ENCODE data around the gene PPP1R14B. TPM values are rescaled to one million over a fixed set of nuclear protein-coding genes. Genes with fewer than 3 reads are reported as not detected.

Gene PPP1R14B
- total and polyA plus RNA-seq, 2 of the 13 experiments (the other 11 are each of a cell fraction or from before 2014, with no cell fraction given) = 110 to 148 TPM

DNA sequence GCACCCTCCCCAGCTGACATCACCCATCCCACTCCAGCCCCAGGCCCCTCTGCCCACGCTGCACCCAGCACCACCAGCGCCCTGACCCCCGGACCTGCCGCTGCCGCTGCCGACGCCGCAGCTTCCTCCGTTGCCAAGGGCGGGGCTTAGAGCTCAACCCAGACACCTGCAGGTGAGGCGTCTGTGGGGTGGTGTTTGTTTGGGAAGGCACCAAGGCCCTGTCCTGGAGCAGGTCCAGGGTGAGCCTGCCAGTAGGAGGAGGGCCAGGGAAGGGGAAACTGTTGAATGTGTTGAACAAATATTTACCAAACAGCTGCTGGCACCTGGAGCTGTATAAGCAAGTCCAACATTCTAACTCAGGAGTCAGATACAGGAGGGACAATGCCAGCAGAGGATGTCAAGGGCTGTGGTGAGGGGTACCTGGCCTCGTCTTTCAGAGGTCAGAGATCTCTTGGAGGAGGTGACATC, 9.2 kb downstream of the PPP1R14B start (continued):
- TF ChIP-seq, protein P1, sequence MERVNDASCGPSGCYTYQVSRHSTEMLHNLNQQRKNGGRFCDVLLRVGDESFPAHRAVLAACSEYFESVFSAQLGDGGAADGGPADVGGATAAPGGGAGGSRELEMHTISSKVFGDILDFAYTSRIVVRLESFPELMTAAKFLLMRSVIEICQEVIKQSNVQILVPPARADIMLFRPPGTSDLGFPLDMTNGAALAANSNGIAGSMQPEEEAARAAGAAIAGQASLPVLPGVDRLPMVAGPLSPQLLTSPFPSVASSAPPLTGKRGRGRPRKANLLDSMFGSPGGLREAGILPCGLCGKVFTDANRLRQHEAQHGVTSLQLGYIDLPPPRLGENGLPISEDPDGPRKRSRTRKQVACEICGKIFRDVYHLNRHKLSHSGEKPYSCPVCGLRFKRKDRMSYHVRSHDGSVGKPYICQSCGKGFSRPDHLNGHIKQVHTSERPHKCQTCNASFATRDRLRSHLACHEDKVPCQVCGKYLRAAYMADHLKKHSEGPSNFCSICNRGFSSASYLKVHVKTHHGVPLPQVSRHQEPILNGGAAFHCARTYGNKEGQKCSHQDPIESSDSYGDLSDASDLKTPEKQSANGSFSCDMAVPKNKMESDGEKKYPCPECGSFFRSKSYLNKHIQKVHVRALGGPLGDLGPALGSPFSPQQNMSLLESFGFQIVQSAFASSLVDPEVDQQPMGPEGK (CRISPR knock-in tag; IDR thresholded peaks at IDR 0.05) = peak; percentile 71
- TF ChIP-seq, protein P2, sequence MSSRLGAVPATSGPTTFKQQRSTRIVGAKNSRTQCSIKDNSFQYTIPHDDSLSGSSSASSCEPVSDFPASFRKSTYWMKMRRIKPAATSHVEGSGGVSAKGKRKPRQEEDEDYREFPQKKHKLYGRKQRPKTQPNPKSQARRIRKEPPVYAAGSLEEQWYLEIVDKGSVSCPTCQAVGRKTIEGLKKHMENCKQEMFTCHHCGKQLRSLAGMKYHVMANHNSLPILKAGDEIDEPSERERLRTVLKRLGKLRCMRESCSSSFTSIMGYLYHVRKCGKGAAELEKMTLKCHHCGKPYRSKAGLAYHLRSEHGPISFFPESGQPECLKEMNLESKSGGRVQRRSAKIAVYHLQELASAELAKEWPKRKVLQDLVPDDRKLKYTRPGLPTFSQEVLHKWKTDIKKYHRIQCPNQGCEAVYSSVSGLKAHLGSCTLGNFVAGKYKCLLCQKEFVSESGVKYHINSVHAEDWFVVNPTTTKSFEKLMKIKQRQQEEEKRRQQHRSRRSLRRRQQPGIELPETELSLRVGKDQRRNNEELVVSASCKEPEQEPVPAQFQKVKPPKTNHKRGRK (CRISPR knock-in tag; IDR thresholded peaks at IDR 0.05) = no peak
- TF ChIP-seq, protein P3, sequence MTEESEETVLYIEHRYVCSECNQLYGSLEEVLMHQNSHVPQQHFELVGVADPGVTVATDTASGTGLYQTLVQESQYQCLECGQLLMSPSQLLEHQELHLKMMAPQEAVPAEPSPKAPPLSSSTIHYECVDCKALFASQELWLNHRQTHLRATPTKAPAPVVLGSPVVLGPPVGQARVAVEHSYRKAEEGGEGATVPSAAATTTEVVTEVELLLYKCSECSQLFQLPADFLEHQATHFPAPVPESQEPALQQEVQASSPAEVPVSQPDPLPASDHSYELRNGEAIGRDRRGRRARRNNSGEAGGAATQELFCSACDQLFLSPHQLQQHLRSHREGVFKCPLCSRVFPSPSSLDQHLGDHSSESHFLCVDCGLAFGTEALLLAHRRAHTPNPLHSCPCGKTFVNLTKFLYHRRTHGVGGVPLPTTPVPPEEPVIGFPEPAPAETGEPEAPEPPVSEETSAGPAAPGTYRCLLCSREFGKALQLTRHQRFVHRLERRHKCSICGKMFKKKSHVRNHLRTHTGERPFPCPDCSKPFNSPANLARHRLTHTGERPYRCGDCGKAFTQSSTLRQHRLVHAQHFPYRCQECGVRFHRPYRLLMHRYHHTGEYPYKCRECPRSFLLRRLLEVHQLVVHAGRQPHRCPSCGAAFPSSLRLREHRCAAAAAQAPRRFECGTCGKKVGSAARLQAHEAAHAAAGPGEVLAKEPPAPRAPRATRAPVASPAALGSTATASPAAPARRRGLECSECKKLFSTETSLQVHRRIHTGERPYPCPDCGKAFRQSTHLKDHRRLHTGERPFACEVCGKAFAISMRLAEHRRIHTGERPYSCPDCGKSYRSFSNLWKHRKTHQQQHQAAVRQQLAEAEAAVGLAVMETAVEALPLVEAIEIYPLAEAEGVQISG (CRISPR knock-in tag; IDR thresholded peaks at IDR 0.05) = peak; percentile 41; the same call in 1 of the 2 replicates
- no peak for TF ChIP-seq ZNF747 (CRISPR knock-in tag; IDR thresholded peaks at IDR 0.05; ENCODE audit: borderline replicate concordance)

All from HepG2 (cell line).